ENCODE data around the gene MYO9A. TPM values are rescaled to one million over a fixed set of nuclear protein-coding genes. Genes with fewer than 3 reads are reported as not detected.

The MYO9A gene
- total and polyA plus RNA-seq, 10 of the 15 experiments (the other 5 are each of a cell fraction or from before 2014, with no cell fraction given): 3.3 to 25.3 (median 12.2) TPM

- in situ Hi-C loops (cut with MboI): loop anchor here (5.0 to 10.0 kb wide), 3 partner anchors 54 to 354 kb away; no protein-coding TSS in a partner anchor
- no peaks in the 10 kb centered on the region for H4K20me1 ChIP-seq (ENCODE audit: control insufficient read depth, insufficient read depth)
- ATAC-seq: peak; percentile 78
- intact Hi-C loops (cut with micrococcal nuclease; ENCODE audit: unreplicated experiment): loop anchor here (1.0 to 2.0 kb wide), 4 partner anchors 49 to 356 kb away; no protein-coding TSS in a partner anchor
- no peak overlapping the region for H3K4me3 ChIP-seq
- no peak for DNase-seq (ENCODE audit: low read depth, low spot score)
- ChIA-PET CTCF (interaction anchor here (0.7 to 6.0 kb wide), 17 partner anchors 9 to 460 kb away, joined by 3 to 69 read pairs (median 4); no protein-coding TSS in a partner anchor), SMC1A (ENCODE audit: uncharacterized antibody, unreplicated experiment) (interaction anchor here (0.6 to 1.4 kb wide), 5 partner anchors 22 to 349 kb away, joined by 3 to 9 read pairs (median 3); no protein-coding TSS in a partner anchor), POLR2A (no interaction called here), RAD21 (ENCODE audit: unreplicated experiment) (interaction anchor here (0.9 to 3.0 kb wide), 4 partner anchors 20 to 355 kb away, joined by 3 to 25 read pairs (median 8); no protein-coding TSS in a partner anchor)
- 59% methylated on average over 17 of the region's 17 CpGs for WGBS (ENCODE audit: insufficient coverage, insufficient replicate concordance, low lambda C conversion rate, missing lambda C conversion rate)
- H3K4me2 ChIP-seq (ENCODE audit: control insufficient read depth, insufficient read depth): no peak overlapping the region
- H3K79me2 ChIP-seq (ENCODE audit: control insufficient read depth, insufficient read depth, low read length): no peaks in the 10 kb centered on the region
- peak; percentile 83 for FAIRE-seq
- no peak overlapping the region for H3K27ac ChIP-seq (ENCODE audit: control insufficient read depth, insufficient read depth)
- H2AFZ ChIP-seq (ENCODE audit: control insufficient read depth, low read depth, low read length): no peak overlapping the region
- no peaks in the 10 kb centered on the region for H3K36me3 ChIP-seq (ENCODE audit: control insufficient read depth in 2 of 2, insufficient read depth in 2 of 2, low read length in 1 of 2)
- no peaks in the 10 kb centered on the region; the same call in 2 of the 3 replicates for H3K9me3 ChIP-seq (replicated peaks; ENCODE audit: control insufficient read depth, insufficient read depth, low read length)
- no TSS peak for BruUV-seq (replicated peaks)
- no peaks in the 10 kb centered on the region for H3K27me3 ChIP-seq (replicated peaks in 1 of 2; ENCODE audit: control insufficient read depth in 2 of 2, insufficient read depth in 2 of 2, low read length in 1 of 2)
- no peak overlapping the region for H3K9ac ChIP-seq (ENCODE audit: control insufficient read depth, insufficient read depth, low read length)
- peaks cover 10% of the 10 kb centered on the region for H3K4me1 ChIP-seq (ENCODE audit: control insufficient read depth, insufficient read depth, low read length)
- TF ChIP-seq FOXM1 (IDR thresholded peaks at IDR 0.05; ENCODE audit: low read depth, low read length): peak; percentile 45; the same call in 1 of the 2 replicates
- no peak for TF ChIP-seq PRDM15 (CRISPR knock-in tag; IDR thresholded peaks at IDR 0.05)
- TF ChIP-seq CBX5 (IDR thresholded peaks at IDR 0.05; ENCODE audit: low read depth): 0 out of 2 replicates have a peak, but pooled peaks have one; percentile 17
- no peak for TF ChIP-seq CREB1 (IDR thresholded peaks at IDR 0.05; ENCODE audit: low read depth)
- no peak for TF ChIP-seq RFX5 (IDR thresholded peaks at IDR 0.05; ENCODE audit: low read depth, low read length)
- no peak for TF ChIP-seq MYC (IDR thresholded peaks at IDR 0.05; ENCODE audit: insufficient read depth, insufficient read length, insufficient replicate concordance, low read length, severe bottlenecking)
- no peak for TF ChIP-seq SKIL (IDR thresholded peaks at IDR 0.05; ENCODE audit: low read depth, poor library complexity, severe bottlenecking)
- TF ChIP-seq BCLAF1 (IDR thresholded peaks at IDR 0.05): no peak
- TF ChIP-seq GATAD2B (conservative IDR thresholded peaks at IDR 0.05; ENCODE audit: low read depth): no peak
- peak; percentile 43; the same call in 1 of the 2 replicates for TF ChIP-seq YY1 (IDR thresholded peaks at IDR 0.05; ENCODE audit: low read depth, low read length)
- no peak for TF ChIP-seq PKNOX1 (IDR thresholded peaks at IDR 0.05)
These were observed 316.9 kb downstream of the MYO9A start for GRCh38 chr15:71800835-71801745.

Data from GM12878 (cell line).